Uterus (tissue), 2 donors: ENCODE data around the gene SUPT20HL2.

Experiments
- CTCF ChIP-seq, 4 experiments: fragments of 200-600 bp in 2 of 4; fragments of 450-650 bp in 2 of 4; sonication (generic) in 2 of 4; IDR thresholded peaks; one replicate each; pipeline ENCODE4 v1.5.1; 2016 to 2019; ENCODE audit warnings: antibody characterized with exemption in 4 of 4, mild to moderate bottlenecking in 2 of 4, moderate library complexity in 1 of 4
- POLR2A ChIP-seq, 2 donors: fragments of 450-650 bp; IDR thresholded peaks; one replicate each; pipeline ENCODE4 v1.6.1; 2016; ENCODE audit warnings: antibody characterized with exemption in 2 of 2, mild to moderate bottlenecking in 1 of 2, moderate library complexity in 1 of 2

DNA sequence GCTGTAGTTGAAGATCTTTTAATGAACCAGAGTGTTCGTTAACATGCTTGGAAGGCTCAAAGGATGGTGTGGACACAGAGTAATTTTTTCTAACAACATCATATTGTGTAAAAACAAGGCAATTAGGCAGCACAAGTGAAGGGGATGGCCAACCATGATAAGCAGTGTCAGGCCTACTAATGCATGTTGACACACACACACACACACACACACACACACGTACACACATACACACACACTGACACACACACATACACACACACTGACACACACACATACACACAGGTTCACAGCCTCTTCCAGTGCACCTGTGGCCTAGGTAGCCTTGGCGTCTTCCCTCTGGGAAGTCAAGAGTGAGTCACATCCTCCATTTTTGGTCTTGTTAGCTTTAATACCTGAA is 46.4 kb upstream of the SUPT20HL2 start, which contains the start of gene SUPT20HL1:
- no peak for TF ChIP-seq CTCF (IDR thresholded peaks at IDR 0.05)
- no peak for TF ChIP-seq POLR2A (IDR thresholded peaks at IDR 0.05)
